ENCODE measurements around the gene MVP. TPM values are rescaled to one million over a fixed set of nuclear protein-coding genes. Genes with fewer than 3 reads are reported as not detected.
"Not testable (repeated sequence)": the region's sequence is repeated elsewhere in the genome, so short reads cannot be mapped to it uniquely, and the experiment has no call there.

The MVP gene
- total RNA-seq, 4 donors from 2014 or later = 101 to 151 (median 129) TPM

GRCh38 chr16:29883987-29884386, 63.7 kb downstream of the MVP start:
- no peak for ATAC-seq (ENCODE audit: low FRiP score)
- DNase-seq (ENCODE audit: low spot score) = no peak
- TF ChIP-seq CTCF (IDR thresholded peaks at IDR 0.05) = no peak

- DNase-seq (ENCODE audit: low spot score) = not testable (repeated sequence)
These were observed 69.1 kb downstream of the MVP start for GRCh38 chr16:29889372-29889771.

GRCh38 chr16:29891525-29892457, 71.5 kb downstream of the MVP start:
- DNase-seq (ENCODE audit: low spot score) (no peak), ATAC-seq (ENCODE audit: low FRiP score) (no peak)
- no peak for TF ChIP-seq CTCF (IDR thresholded peaks at IDR 0.05)

More at GRCh38 chr16:29889372-29889771, 69.1 kb downstream of the MVP start:
- ATAC-seq (ENCODE audit: low FRiP score) = not testable (repeated sequence)

GRCh38 chr16:29892458-29892813, 72.2 kb downstream of the MVP start:
- no peak for TF ChIP-seq CTCF (IDR thresholded peaks at IDR 0.05)
- no peak for DNase-seq (ENCODE audit: low spot score)
- no peak for ATAC-seq (ENCODE audit: low FRiP score)

- no peak for TF ChIP-seq CTCF (IDR thresholded peaks at IDR 0.05)
- DNase-seq (ENCODE audit: low spot score) (no peak), ATAC-seq (ENCODE audit: low FRiP score) (no peak)
These were observed 73.3 kb downstream of the MVP start for GRCh38 chr16:29893553-29893952.

GRCh38 chr16:29894352-29894751, 74.1 kb downstream of the MVP start:
- no peak for DNase-seq (ENCODE audit: low spot score)
- no peak for TF ChIP-seq CTCF (IDR thresholded peaks at IDR 0.05)
- ATAC-seq (ENCODE audit: low FRiP score) = no peak

GRCh38 chr16:29896841-29897240, 76.6 kb downstream of the MVP start:
- TF ChIP-seq CTCF (IDR thresholded peaks at IDR 0.05) = no peak
- no peak for ATAC-seq (ENCODE audit: low FRiP score)
- DNase-seq (ENCODE audit: low spot score) = no peak

Measured in omental fat pad (tissue), 4 donors.